ENCODE data around the gene MRPS21. TPM values are rescaled to one million over a fixed set of nuclear protein-coding genes. Genes with fewer than 3 reads are reported as not detected.
"Not testable (repeated sequence)": the region's sequence is repeated elsewhere in the genome, so short reads cannot be mapped to it uniquely, and the experiment has no call there.

MRPS21 gene
- total RNA-seq, 1 donor from 2014 or later = 58.9 TPM

GRCh38 chr1:150281758-150282557 is 11.7 kb upstream of the MRPS21 start, which contains the start of gene CIART:
Gene CIART, plus strand, starts transcription at chr1:150282554. Its CDS starts 714 bp downstream, at chr1:150283268.
- DNase-seq (ENCODE audit: low spot score) = peak; percentile 96

DNA sequence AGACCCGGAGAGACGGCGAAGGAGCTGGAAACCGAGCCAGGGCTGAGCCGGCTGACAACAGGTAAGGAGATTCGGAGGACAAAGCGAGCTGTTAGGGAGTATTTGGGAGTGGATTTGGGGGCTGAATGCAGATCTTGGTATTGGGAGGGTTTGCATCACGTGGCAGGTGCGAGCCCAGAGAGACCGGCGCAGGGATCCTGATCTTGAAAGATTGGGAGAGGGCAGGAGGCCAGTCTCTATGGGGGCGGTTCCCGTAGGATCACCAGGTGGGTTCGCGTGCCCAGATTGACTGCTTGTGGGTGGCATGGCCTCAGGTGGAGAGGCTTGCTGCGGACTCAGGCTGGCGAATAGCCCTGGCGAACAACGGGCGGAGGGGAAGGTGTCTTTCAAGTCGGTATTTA is 11.1 kb upstream of the MRPS21 start:
- DNase-seq (ENCODE audit: low spot score) = peak; percentile 19

- no peak for DNase-seq (ENCODE audit: low spot score)
These were observed 10.4 kb upstream of the MRPS21 start for GRCh38 chr1:150283260-150283659.

GRCh38 chr1:150288382-150288781 is 5.3 kb upstream of the MRPS21 start:
- no peak for DNase-seq (ENCODE audit: low spot score)

DNA sequence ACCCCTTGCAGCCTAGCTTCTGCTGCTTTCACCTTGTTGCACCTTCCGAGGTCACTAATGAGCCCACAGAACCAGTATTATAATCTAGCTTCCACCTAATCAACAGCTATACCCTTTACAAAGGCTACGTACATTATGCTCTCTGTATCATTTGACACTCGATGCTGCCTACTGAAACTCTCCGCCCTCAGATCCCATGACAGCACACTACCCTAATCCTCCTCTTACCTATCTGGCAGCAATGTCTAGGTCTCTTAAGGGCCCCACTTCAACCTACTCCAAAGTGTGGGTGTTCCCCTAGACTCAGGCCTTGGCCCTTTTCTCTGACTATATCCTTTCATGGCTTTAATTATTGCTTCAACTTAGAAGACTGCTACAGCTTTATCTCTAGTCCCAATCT is 4.8 kb upstream of the MRPS21 start:
- no peak for DNase-seq (ENCODE audit: low spot score)

DNA sequence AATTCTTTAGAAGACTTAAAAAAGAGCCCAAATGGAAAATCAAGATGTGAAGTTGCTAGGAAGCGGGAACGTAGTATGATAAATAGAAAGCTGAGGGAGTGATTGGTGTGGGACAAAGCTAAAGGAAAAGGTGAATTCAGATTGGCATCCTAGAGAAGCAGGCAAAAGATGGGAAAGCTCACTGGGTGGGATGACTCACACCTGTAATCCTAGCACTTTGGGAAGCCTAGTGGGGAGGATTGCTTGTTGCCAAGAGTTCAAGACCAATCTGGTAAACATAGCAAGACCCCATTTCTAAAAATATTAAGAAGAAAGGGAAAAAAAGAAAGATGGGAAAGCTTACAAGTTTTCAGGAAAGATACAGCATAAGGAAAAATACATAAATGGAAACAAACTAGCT is 1.8 kb downstream of the MRPS21 start:
- no peak for DNase-seq (ENCODE audit: low spot score)

DNA sequence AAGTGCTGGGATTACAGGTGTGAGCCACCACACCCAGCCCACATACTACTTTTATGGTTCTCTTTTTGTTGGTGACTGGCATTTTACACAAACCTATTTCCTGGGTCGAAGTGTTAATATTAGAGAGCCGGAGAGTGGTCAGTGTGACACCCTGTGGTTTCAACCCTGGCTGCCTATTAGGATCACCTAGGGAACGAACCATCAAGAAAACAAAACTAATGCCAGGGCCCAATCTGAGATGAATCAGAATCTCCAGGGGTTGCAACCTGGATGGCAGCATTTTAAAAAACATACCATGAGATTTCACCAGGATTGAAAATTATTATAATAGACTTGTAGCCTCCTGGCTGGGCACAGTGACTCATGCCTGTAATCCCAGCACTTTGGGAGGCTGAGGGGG is 6.1 kb downstream of the MRPS21 start:
- no peak for DNase-seq (ENCODE audit: low spot score)

GRCh38 chr1:150302338-150302737 is 8.7 kb downstream of the MRPS21 start:
- no peak for DNase-seq (ENCODE audit: low spot score)

GRCh38 chr1:150302902-150303301 is 9.2 kb downstream of the MRPS21 start:
- no peak for DNase-seq (ENCODE audit: low spot score)

DNA sequence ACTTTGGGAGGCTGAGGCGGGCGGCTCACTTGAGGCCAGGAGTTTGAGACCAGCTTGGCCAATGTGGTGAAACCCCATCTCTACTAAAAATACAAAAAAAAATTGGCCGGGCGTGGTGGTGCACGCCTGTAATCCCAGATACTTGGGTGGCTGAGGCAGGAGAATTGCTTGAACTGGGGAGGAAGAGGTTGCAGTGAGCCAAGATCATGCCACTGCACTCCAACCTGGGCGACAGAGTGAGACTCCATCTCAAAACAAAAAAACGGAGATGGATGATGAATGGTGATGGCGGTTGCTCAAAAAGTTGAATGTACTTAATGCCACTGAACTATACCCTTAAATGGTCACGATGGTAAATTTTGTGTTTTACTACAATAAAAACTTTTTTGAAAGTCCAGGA is 14.9 kb downstream of the MRPS21 start:
- not testable (repeated sequence) for DNase-seq (ENCODE audit: low spot score)

DNA sequence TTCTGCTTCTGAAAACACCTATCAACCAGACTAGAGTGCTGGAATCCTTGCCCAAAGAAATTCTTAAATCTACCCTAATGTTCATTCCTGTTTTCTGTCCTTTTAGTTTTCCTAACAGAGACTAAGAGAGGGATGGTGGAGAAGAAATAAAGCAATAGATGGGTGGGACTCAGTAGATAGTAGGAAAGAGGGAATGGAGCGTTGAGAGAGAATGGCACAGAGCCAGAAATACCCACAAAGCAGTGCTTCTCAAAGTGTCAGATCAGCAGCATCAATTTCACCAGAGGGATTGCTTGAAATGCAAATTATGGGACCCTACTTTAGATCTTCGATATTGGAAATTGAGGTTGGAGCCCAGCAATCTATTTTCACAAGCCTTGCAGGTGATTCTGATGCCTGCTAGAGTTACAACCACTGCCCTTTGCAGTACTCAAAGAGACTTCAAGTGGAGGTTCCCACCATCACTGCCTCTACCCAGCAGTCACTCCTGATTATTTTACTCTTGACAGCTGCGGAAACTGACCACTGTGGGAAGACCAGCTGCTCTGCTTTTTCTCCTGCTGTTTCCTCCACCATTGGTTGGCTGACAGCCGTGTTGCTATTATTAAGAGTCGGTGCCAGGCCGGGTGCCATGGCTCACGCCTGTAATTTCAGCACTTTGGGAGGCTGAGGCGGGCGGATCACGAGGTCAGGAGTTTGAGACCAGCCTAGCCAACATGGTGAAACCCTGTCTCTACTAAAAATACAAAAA is 16.3 kb downstream of the MRPS21 start:
- no peak for DNase-seq (ENCODE audit: low spot score)

GRCh38 chr1:150311762-150312161 is 18.1 kb downstream of the MRPS21 start:
- no peak for DNase-seq (ENCODE audit: low spot score)

DNA sequence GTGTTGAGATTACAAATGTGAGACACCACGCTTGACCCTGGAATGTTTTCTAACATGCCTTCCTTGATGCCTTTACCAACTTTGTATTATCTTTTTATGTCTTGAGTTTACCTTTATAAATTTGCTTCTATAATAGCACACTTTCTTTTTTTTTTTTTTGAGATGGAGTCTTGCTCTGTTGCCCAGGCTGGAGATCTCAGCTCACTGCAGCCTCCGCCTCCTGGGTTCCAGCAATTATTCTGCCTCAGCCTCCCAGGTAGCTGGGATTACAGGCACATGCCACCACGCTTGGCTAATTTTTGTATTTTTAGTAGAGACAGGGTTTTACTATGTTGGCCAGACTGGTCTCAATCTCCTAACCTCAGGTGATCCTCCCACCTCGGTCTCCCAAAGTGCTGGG is 21.0 kb downstream of the MRPS21 start:
- DNase-seq (ENCODE audit: low spot score) = not testable (repeated sequence)

DNA sequence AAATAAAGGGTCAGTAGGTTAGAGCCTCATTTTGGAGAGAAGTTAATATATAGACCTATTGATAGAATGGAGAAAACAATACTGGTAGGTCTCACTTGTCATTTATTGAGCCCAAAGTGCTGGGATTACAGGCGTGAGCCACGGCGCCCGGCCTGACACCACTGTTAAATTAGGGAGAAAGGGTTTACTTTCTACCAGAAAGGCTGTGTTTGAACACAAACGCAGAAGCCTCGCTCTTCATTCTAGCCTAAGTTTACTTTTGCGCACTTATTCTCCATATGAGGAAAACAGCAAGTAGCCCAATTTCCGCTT is 27.0 kb downstream of the MRPS21 start:
- no peak for DNase-seq (ENCODE audit: low spot score)

- no peak for DNase-seq (ENCODE audit: low spot score)
These were observed 28.1 kb downstream of the MRPS21 start for GRCh38 chr1:150321826-150322166.

GRCh38 chr1:150322310-150322709 is 28.6 kb downstream of the MRPS21 start:
- DNase-seq (ENCODE audit: low spot score) = no peak

- DNase-seq (ENCODE audit: low spot score) = no peak
These were observed 39.1 kb downstream of the MRPS21 start for GRCh38 chr1:150332651-150333290.

DNA sequence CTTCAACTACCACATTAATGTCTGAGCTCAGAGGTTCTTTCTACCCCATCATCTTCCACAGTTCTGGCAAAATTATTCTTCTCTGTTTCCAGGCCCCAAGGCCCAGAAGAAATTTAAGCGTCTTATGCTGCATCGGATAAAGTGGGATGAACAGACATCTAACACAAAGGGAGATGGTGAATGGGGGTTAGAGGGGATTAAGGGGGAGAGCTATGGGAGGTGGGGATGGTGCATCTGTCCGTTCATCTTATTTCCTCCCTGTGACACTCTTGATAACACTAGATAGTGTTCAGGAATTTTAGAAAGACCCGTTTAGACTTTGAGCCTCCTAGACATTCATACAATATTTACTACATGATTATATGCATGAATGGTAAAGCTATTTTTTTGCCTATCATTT is 52.7 kb downstream of the MRPS21 start:
- no peak for DNase-seq (ENCODE audit: low spot score)

DNA sequence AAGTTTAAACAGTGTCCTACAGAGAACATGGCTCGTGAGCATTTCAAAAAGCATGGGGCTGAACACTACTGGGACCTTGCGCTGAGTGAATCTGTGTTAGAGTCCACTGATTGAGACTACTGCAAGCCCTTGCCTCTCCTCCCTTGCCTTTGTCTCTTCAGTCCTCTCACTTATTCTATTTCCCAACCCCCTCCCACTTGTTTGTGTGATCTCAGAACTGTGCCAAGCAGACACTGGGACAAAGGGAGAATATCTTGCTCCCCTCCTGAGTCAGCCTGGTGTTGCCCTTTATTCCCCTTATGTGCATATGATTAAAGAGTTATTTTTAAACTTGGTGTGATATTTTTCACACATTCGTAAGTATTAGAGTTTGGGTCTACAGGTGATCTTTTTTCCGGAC is 59.2 kb downstream of the MRPS21 start:
- DNase-seq (ENCODE audit: low spot score) = no peak

All from mucosa of gallbladder (tissue), 1 donor.